Osteoblast (primary cell): ENCODE measurements around the gene JUND. TPM values are rescaled to one million over a fixed set of nuclear protein-coding genes. Genes with fewer than 3 reads are reported as not detected.

Source experiments
- DNase-seq: peaks from one replicate; pipeline ENCODE4 v3.0.0; 2011; ENCODE audit warnings: low spot score, mixed read lengths; ENCODE audit not compliant: insufficient read length; ENCODE audit errors: missing footprints
- H2AFZ ChIP-seq: 2 replicates; pipeline ENCODE4 v1.6.0; 2011; ENCODE audit warnings: mild to moderate bottlenecking, low read length
- H3K27ac ChIP-seq: 2 replicates; pipeline ENCODE4 v1.5.1; 2011; ENCODE audit warnings: mild to moderate bottlenecking, low read depth, low read length, moderate library complexity
- H3K27me3 ChIP-seq: 2 replicates; pipeline ENCODE4 v1.6.0; 2012; ENCODE audit warnings: mild to moderate bottlenecking, control low read depth, inconsistent platforms, low read length, moderate library complexity; ENCODE audit not compliant: insufficient read depth
- H3K36me3 ChIP-seq: 2 replicates; pipeline ENCODE4 v1.5.1; 2011; ENCODE audit warnings: mild to moderate bottlenecking, low read length, control low read depth, moderate library complexity; ENCODE audit not compliant: insufficient read depth
- H3K4me1 ChIP-seq: 2 replicates; pipeline ENCODE4 v1.5.1; 2011; ENCODE audit warnings: mild to moderate bottlenecking, low read length, control low read depth, moderate library complexity; ENCODE audit not compliant: insufficient read depth
- H3K4me2 ChIP-seq: 2 replicates; pipeline ENCODE4 v1.6.0; 2011; ENCODE audit warnings: mild to moderate bottlenecking, low read length; ENCODE audit not compliant: insufficient read depth
- H3K4me3 ChIP-seq: fragments of 200-600 bp; sonication (generic); 3 replicates; pipeline ENCODE4 v1.5.1; 2012; ENCODE audit warnings: mild to moderate bottlenecking, low read length, inconsistent platforms; ENCODE audit not compliant: insufficient read depth
- H3K79me2 ChIP-seq: 2 replicates; pipeline ENCODE4 v1.6.0; 2012; ENCODE audit warnings: mild to moderate bottlenecking, low read length, control low read depth, inconsistent platforms; ENCODE audit not compliant: insufficient read depth
- H3K9me3 ChIP-seq: 2 replicates; pipeline ENCODE4 v1.5.1; 2011; ENCODE audit warnings: low read depth, low read length, control low read depth
- H4K20me1 ChIP-seq: 2 replicates; pipeline ENCODE4 v1.6.0; 2012; ENCODE audit warnings: mild to moderate bottlenecking, low read length, control low read depth; ENCODE audit not compliant: insufficient read depth
- CTCF ChIP-seq: IDR thresholded peaks from 2 replicates; pipeline ENCODE4 v1.5.1; 2011; ENCODE audit warnings: mild to moderate bottlenecking, low read depth, low read length, moderate library complexity; ENCODE audit errors: extremely low read depth
- small RNA-seq: library from RNA; depleted of rRNA; stranded (forward); fragments of <200 nt; gene quantifications from one replicate; pipeline ENCODE3, GENCODE V24; 2012
- total RNA-seq: library from RNA; depleted of rRNA; stranded (reverse); fragments of >200 nt; gene quantifications from 2 replicates; pipeline ENCODE4 v1.2.3, GENCODE V29; 2012

The JUND gene
- total RNA-seq, 1 donor, result 170 TPM

GRCh38 chr19:18230941-18231734 is 50.3 kb downstream of the JUND start:
- Histone ChIP-seq H2AFZ (no peak overlapping the region), H3K27me3 (peaks cover 19% of the 10 kb centered on the region), H3K9me3 (no peaks in the 10 kb centered on the region), H3K4me1 (no peaks in the 10 kb centered on the region), H3K79me2 (no peaks in the 10 kb centered on the region), H3K4me2 (no peak overlapping the region), H4K20me1 (no peaks in the 10 kb centered on the region), H3K36me3 (no peaks in the 10 kb centered on the region), H3K27ac (no peak overlapping the region), H3K4me3 (no peak overlapping the region)
- TF ChIP-seq CTCF, result no peak
- DNase-seq, result peak; percentile 81

DNA sequence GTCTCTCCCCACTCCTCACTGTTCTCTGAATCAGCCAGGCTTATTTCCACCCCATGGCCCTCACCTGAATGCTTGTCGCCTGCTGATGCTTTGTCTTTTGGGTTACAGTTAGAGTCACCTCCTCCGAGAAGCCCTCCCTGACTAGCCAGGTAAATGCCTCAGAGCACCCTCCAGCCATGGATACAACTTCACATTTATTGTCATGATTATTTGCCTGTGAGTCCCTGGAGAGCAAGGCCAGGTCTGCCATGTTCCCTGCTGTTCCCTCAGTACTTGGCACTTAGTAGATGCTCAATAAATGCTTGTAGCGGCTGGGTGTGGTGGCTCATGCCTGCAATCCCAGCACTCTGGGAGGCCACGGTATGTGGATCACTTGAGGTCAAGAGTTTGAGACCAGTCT is 51.5 kb downstream of the JUND start:
- H3K79me2 ChIP-seq, result no peaks in the 10 kb centered on the region
- peaks cover 8% of the 10 kb centered on the region for H3K4me1 ChIP-seq
- peaks cover 26% of the 10 kb centered on the region for H3K27me3 ChIP-seq
- peak; percentile 66 for DNase-seq
- no peaks in the 10 kb centered on the region for H3K9me3 ChIP-seq
- H3K27ac ChIP-seq, result no peak overlapping the region
- H2AFZ ChIP-seq, result no peak overlapping the region
- H3K4me2 ChIP-seq, result no peak overlapping the region
- no peaks in the 10 kb centered on the region for H3K36me3 ChIP-seq
- no peak for TF ChIP-seq CTCF
- H3K4me3 ChIP-seq, result no peak overlapping the region
- no peaks in the 10 kb centered on the region for H4K20me1 ChIP-seq

Small RNAs within 50 kb of the gene (small RNA-seq; reads per million reads assigned to genes)
- gene MIR3188, result not detected
- gene RPL39P38, result not detected

Other genes with a start within 250 kb of the JUND start
- gene IL12RB1, start 194.7 kb downstream of the JUND start, total RNA-seq, result 0.29 and 0.72 TPM in 2 replicates
- gene MAST3, start 183.8 kb downstream of the JUND start, total RNA-seq, result 5.4 and 5.6 TPM in 2 replicates
- 25.7 and 28.0 TPM in 2 replicates for gene PIK3R2, start 128.5 kb downstream of the JUND start, total RNA-seq
- 110 and 126 TPM in 2 replicates for gene IFI30, start 107.8 kb downstream of the JUND start, total RNA-seq
- gene MPV17L2, start 88.4 kb downstream of the JUND start, total RNA-seq, result 8.3 and 9.4 TPM in 2 replicates
- 0.72 and 1.8 TPM in 2 replicates for gene RAB3A, start 77.6 kb downstream of the JUND start, total RNA-seq
- gene PDE4C, start 55.2 kb downstream of the JUND start, total RNA-seq, result under 0.01 TPM in 1 of 2 replicates, not detected in the other
- 2.5 and 3.5 TPM in 2 replicates for gene IQCN, start 7.2 kb downstream of the JUND start, total RNA-seq
- gene LSM4, start 41.5 kb upstream of the JUND start, total RNA-seq, result 74.3 and 74.6 TPM in 2 replicates
- 31.1 and 56.3 TPM in 2 replicates for gene PGPEP1, start 59.0 kb upstream of the JUND start, total RNA-seq
- 61.6 and 74.2 TPM in 2 replicates for gene GDF15, start 104.5 kb upstream of the JUND start, total RNA-seq
- 0.88 and 1.1 TPM in 2 replicates for gene LRRC25, start 116.0 kb upstream of the JUND start, total RNA-seq
- gene SSBP4, start 137.8 kb upstream of the JUND start, total RNA-seq, result 77.8 and 90.8 TPM in 2 replicates
- 7.7 and 8.0 TPM in 2 replicates for gene ISYNA1, start 156.5 kb upstream of the JUND start, total RNA-seq
- 17.1 and 18.5 TPM in 2 replicates for gene ELL, start 240.4 kb upstream of the JUND start, total RNA-seq